Breast epithelium (tissue), 4 donors: Measurements from ENCODE around the gene COX17. TPM values are rescaled to one million over a fixed set of nuclear protein-coding genes. Genes with fewer than 3 reads are reported as not detected.

Experiments used
- DNase-seq, 2 donors: peaks; one replicate each; pipeline ENCODE4 v3.0.0-alpha.2; 2019; ENCODE audit warnings: low spot score in 2 of 2
- H3K27ac ChIP-seq, 2 donors: fragments of 200-600 bp; sonication (generic) in 1 of 2; one replicate each; pipeline ENCODE4 v1.5.1; 2016 to 2019; ENCODE audit warnings: mild to moderate bottlenecking in 1 of 2
- H3K27me3 ChIP-seq, 2 donors: fragments of 200-600 bp; sonication (generic) in 1 of 2; one replicate each; pipeline versions ENCODE4 v1.5.1 to v1.6.0; 2017 to 2019; ENCODE audit warnings: control low read depth in 1 of 2, mild to moderate bottlenecking in 1 of 2
- H3K36me3 ChIP-seq: fragments of 200-600 bp; one replicate; pipeline ENCODE4 v1.5.1; 2019
- H3K4me1 ChIP-seq, 2 donors: fragments of 200-600 bp; sonication (generic); one replicate each; pipeline ENCODE4 v1.5.1; 2016 to 2019; ENCODE audit warnings: control low read depth in 1 of 2
- H3K4me3 ChIP-seq, 3 donors: fragments of 200-600 bp; sonication (generic); 1 replicate in 2 of 3; 2 replicates in 1 of 3; pipeline ENCODE4 v1.5.1; 2016 to 2019; ENCODE audit warnings: mild to moderate bottlenecking in 3 of 3, moderate library complexity in 2 of 3
- H3K9me3 ChIP-seq, 2 donors: fragments of 200-600 bp; sonication (generic) in 1 of 2; one replicate each; pipeline ENCODE4 v1.5.1; 2016 to 2019; ENCODE audit warnings: control low read depth in 1 of 2
- CTCF ChIP-seq, 3 donors: fragments of 450-650 bp; IDR thresholded peaks; one replicate each; pipeline ENCODE4 v1.5.1; 2016 to 2017; ENCODE audit warnings: antibody characterized with exemption in 3 of 3, mild to moderate bottlenecking in 3 of 3, moderate library complexity in 3 of 3
- POLR2A ChIP-seq: fragments of 450-650 bp; IDR thresholded peaks from one replicate; pipeline ENCODE4 v1.6.1; 2016; ENCODE audit warnings: antibody characterized with exemption, mild to moderate bottlenecking, moderate library complexity
- POLR2AphosphoS5 ChIP-seq, 3 donors: sonication (generic); formaldehyde crosslinking; IDR thresholded peaks; one replicate each; pipeline ENCODE4 v1.6.1; 2017; ENCODE audit warnings: antibody characterized with exemption in 3 of 3
- intact Hi-C: fragments of 100-400 bp; cut with DNase I; formaldehyde crosslinking; loops from one replicate; pipeline ENCODE4 v1.15.1; 2023; ENCODE audit warnings: low total_unique reads
- total RNA-seq, 3 donors: library from RNA; depleted of rRNA; stranded (reverse); fragments of >200 nt; gene quantifications; one replicate each; pipeline ENCODE4 v1.1.0, GENCODE V29; 2016

COX17 gene
- total RNA-seq, 3 donors from 2014 or later, result 26.7 to 42.6 (median 33.4) TPM

GRCh38 chr3:119637679-119638477 lies 39.3 kb downstream of the COX17 start:
- no peak overlapping the region for H3K4me3 ChIP-seq
- no peaks in the 10 kb centered on the region for H3K27me3 ChIP-seq
- peak overlapping the region; percentile 64 to 85 for H3K27ac ChIP-seq
- H3K9me3 ChIP-seq, result no peaks in the 10 kb centered on the region
- H3K36me3 ChIP-seq, result no peaks in the 10 kb centered on the region
- DNase-seq, result no peak
- no peaks in the 10 kb centered on the region for H3K4me1 ChIP-seq
- intact Hi-C loops, result no loop called here
- TF ChIP-seq POLR2A (no peak), CTCF (IDR thresholded peaks at IDR 0.05) (no peak), POLR2AphosphoS5 (IDR thresholded peaks at IDR 0.05) (no peak)

- intact Hi-C loops, result no loop called here
- no peak for DNase-seq
- Histone ChIP-seq H3K9me3 (no peaks in the 10 kb centered on the region), H3K27me3 (no peaks in the 10 kb centered on the region), H3K4me1 (no peaks in the 10 kb centered on the region), H3K4me3 (no peak overlapping the region), H3K36me3 (no peaks in the 10 kb centered on the region), H3K27ac (peak overlapping the region; percentile 64 to 85)
- TF ChIP-seq POLR2AphosphoS5 (IDR thresholded peaks at IDR 0.05) (no peak), POLR2A (no peak), CTCF (IDR thresholded peaks at IDR 0.05) (no peak)
Measured at GRCh38 chr3:119636891-119637611, 40.2 kb downstream of the COX17 start.

- peak overlapping the region in 1 of 2 donors; percentile 85 for H3K27ac ChIP-seq
- intact Hi-C loops, result no loop called here
- H3K4me1 ChIP-seq, result no peaks in the 10 kb centered on the region
- H3K4me3 ChIP-seq, result no peak overlapping the region
- H3K36me3 ChIP-seq, result no peaks in the 10 kb centered on the region
- no peak for DNase-seq
- TF ChIP-seq POLR2AphosphoS5 (IDR thresholded peaks at IDR 0.05) (no peak), CTCF (IDR thresholded peaks at IDR 0.05) (no peak), POLR2A (no peak)
- no peaks in the 10 kb centered on the region for H3K9me3 ChIP-seq
- H3K27me3 ChIP-seq, result no peaks in the 10 kb centered on the region
Measured at GRCh38 chr3:119636249-119636648, 41.0 kb downstream of the COX17 start.

GRCh38 chr3:119635719-119636118 lies 41.5 kb downstream of the COX17 start:
- Histone ChIP-seq H3K27ac (peak overlapping the region in 1 of 2 donors; percentile 85), H3K9me3 (no peaks in the 10 kb centered on the region), H3K36me3 (no peaks in the 10 kb centered on the region), H3K27me3 (no peaks in the 10 kb centered on the region), H3K4me1 (no peaks in the 10 kb centered on the region), H3K4me3 (no peak overlapping the region)
- intact Hi-C loops, result no loop called here
- no peak for DNase-seq
- no peak for TF ChIP-seq CTCF (IDR thresholded peaks at IDR 0.05)
- TF ChIP-seq POLR2AphosphoS5 (IDR thresholded peaks at IDR 0.05), result no peak
- TF ChIP-seq POLR2A, result no peak

GRCh38 chr3:119632829-119633228 lies 44.4 kb downstream of the COX17 start:
- Histone ChIP-seq H3K4me3 (no peak overlapping the region), H3K4me1 (no peaks in the 10 kb centered on the region), H3K9me3 (no peaks in the 10 kb centered on the region), H3K27me3 (no peaks in the 10 kb centered on the region), H3K36me3 (no peaks in the 10 kb centered on the region), H3K27ac (no peak overlapping the region)
- DNase-seq, result no peak
- TF ChIP-seq CTCF (IDR thresholded peaks at IDR 0.05) (no peak), POLR2A (no peak), POLR2AphosphoS5 (IDR thresholded peaks at IDR 0.05) (no peak)
- intact Hi-C loops, result no loop called here
